HCT116 (cell line): ENCODE measurements around the gene NXPE2.

Experiments used
- CBX3 ChIP-seq: IDR thresholded peaks from 2 replicates; pipeline ENCODE4 v1.6.1; 2012; ENCODE audit warnings: low read depth
- CEBPB ChIP-seq: IDR thresholded peaks from 2 replicates; pipeline ENCODE4 v1.6.1; 2012; ENCODE audit warnings: low read depth
- SIN3A ChIP-seq: IDR thresholded peaks from 2 replicates; pipeline ENCODE4 v1.6.1; 2012; ENCODE audit warnings: low read depth
- ZNF274 ChIP-seq: fragments of 200-500 bp; sonication (Bioruptor generic); IDR thresholded peaks from 2 replicates; pipeline ENCODE4 v1.6.1; 2014; ENCODE audit warnings: mild to moderate bottlenecking, low read depth, low read length, inconsistent platforms
- TF ChIP-seq, protein P1 (sequence below), 3 experiments: fragments of 200-600 bp in 1 of 3; sonication (generic) in 1 of 3; IDR thresholded peaks in 2 of 3; conservative IDR thresholded peaks in 1 of 3; 2 replicates each; pipeline ENCODE4 v1.5.1; 2012 to 2017; ENCODE audit warnings: low read depth in 2 of 3, low read length in 2 of 3, antibody characterized with exemption in 1 of 3, borderline replicate concordance in 1 of 3, control low read depth in 1 of 3, mild to moderate bottlenecking in 1 of 3, mixed read lengths in 1 of 3, mixed run types in 1 of 3, moderate library complexity in 1 of 3; ENCODE audit not compliant: insufficient read depth in 1 of 3

DNA sequence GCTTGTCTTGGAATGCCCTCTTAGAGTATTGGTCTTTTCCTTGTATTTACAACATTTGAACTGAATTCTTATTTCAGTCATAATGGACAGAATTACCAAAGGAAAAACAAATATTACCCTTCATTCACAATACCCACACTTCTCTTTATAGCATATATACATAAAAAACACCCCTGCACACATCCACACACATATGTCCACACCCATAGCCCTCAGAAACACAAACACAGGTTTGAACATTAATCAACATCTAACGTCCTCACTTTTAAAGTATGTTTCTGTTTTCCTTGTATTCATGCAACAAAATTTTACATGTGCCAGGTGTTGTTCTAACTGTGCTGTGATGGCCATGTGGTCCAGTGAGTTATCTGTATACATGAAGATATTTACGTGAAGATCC is 11.6 kb upstream of the NXPE2 start:
- TF ChIP-seq SIN3A (no peak), CBX3 (no peak), CEBPB (no peak), ZNF274 (no peak)
- TF ChIP-seq, protein P1, sequence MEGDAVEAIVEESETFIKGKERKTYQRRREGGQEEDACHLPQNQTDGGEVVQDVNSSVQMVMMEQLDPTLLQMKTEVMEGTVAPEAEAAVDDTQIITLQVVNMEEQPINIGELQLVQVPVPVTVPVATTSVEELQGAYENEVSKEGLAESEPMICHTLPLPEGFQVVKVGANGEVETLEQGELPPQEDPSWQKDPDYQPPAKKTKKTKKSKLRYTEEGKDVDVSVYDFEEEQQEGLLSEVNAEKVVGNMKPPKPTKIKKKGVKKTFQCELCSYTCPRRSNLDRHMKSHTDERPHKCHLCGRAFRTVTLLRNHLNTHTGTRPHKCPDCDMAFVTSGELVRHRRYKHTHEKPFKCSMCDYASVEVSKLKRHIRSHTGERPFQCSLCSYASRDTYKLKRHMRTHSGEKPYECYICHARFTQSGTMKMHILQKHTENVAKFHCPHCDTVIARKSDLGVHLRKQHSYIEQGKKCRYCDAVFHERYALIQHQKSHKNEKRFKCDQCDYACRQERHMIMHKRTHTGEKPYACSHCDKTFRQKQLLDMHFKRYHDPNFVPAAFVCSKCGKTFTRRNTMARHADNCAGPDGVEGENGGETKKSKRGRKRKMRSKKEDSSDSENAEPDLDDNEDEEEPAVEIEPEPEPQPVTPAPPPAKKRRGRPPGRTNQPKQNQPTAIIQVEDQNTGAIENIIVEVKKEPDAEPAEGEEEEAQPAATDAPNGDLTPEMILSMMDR (IDR thresholded peaks at IDR 0.05 in 2 of 3, conservative IDR thresholded peaks at IDR 0.05 in 1 of 3; ENCODE audit: borderline replicate concordance in 1 of 3, insufficient read depth in 1 of 3, low read depth in 2 of 3, low read length in 2 of 3), result no peak
